ENCODE results near the gene OSBPL2. TPM values are rescaled to one million over a fixed set of nuclear protein-coding genes. Genes with fewer than 3 reads are reported as not detected.

Gene OSBPL2
- total RNA-seq, 2 experiments from 2014 or later, result 52.8 to 54.4 TPM

- no peak overlapping the region for H3K4me3 ChIP-seq (ENCODE audit: low read length)
- H3K36me3 ChIP-seq (ENCODE audit: insufficient read depth, low read length), result no peaks in the 10 kb centered on the region
- no peak overlapping the region for H3K4me3 Mint-ChIP-seq
- H3K27ac ChIP-seq (ENCODE audit: low read depth in 1 of 2, low read length in 2 of 2), result no peak overlapping the region
- DNase-seq, result no peak
- H3K9me3 Mint-ChIP-seq, result no peaks in the 10 kb centered on the region
- H3K4me1 ChIP-seq (ENCODE audit: insufficient read depth, low read length), result no peaks in the 10 kb centered on the region
- intact Hi-C loops (cut with DNase I, micrococcal nuclease), result no loop called here
- H3K4me1 Mint-ChIP-seq (ENCODE audit: low read depth), result no peaks in the 10 kb centered on the region
- peaks cover 0 to 15% of the 10 kb centered on the region in 2 experiments for H3K9me3 ChIP-seq (ENCODE audit: control insufficient read depth in 1 of 2, insufficient read depth in 1 of 2, low read length in 2 of 2)
- ChIA-PET CTCF (no interaction called here), POLR2A (no interaction called here)
- H3K27me3 ChIP-seq (ENCODE audit: control insufficient read depth in 1 of 2, insufficient read depth in 2 of 2, low read length in 2 of 2), result no peaks in the 10 kb centered on the region
- no peak for ATAC-seq (ENCODE audit: poor library complexity)
- TF ChIP-seq CTCF (IDR thresholded peaks at IDR 0.05), result no peak
- no peak overlapping the region for H3K27ac Mint-ChIP-seq
- no peaks in the 10 kb centered on the region for H3K27me3 Mint-ChIP-seq
- no peaks in the 10 kb centered on the region for H3K36me3 Mint-ChIP-seq (ENCODE audit: low read depth)
Observed at GRCh38 chr20:62314339-62314638, 76.0 kb downstream of the OSBPL2 start.

GRCh38 chr20:62314711-62315302 lies 76.5 kb downstream of the OSBPL2 start:
- intact Hi-C loops (cut with DNase I, micrococcal nuclease), result no loop called here
- Histone ChIP-seq H3K27ac (ENCODE audit: low read depth in 1 of 2, low read length in 2 of 2) (no peak overlapping the region), H3K9me3 (ENCODE audit: control insufficient read depth in 1 of 2, insufficient read depth in 1 of 2, low read length in 2 of 2) (peaks cover 0 to 15% of the 10 kb centered on the region in 2 experiments), H3K36me3 (ENCODE audit: insufficient read depth, low read length) (no peaks in the 10 kb centered on the region), H3K27me3 (ENCODE audit: control insufficient read depth in 1 of 2, insufficient read depth in 2 of 2, low read length in 2 of 2) (no peaks in the 10 kb centered on the region), H3K4me3 (ENCODE audit: low read length) (no peak overlapping the region), H3K4me1 (ENCODE audit: insufficient read depth, low read length) (no peaks in the 10 kb centered on the region)
- Mint-ChIP-seq H3K27ac (no peak overlapping the region), H3K36me3 (ENCODE audit: low read depth) (no peaks in the 10 kb centered on the region), H3K4me3 (no peak overlapping the region), H3K4me1 (ENCODE audit: low read depth) (no peaks in the 10 kb centered on the region), H3K27me3 (no peaks in the 10 kb centered on the region), H3K9me3 (no peaks in the 10 kb centered on the region)
- CTCF ChIA-PET, result no interaction called here
- no peak for DNase-seq
- POLR2A ChIA-PET, result no interaction called here
- no peak for TF ChIP-seq CTCF (IDR thresholded peaks at IDR 0.05)
- no peak for ATAC-seq (ENCODE audit: poor library complexity)

- ATAC-seq (ENCODE audit: poor library complexity) (no peak), DNase-seq (no peak)
- H3K9me3 Mint-ChIP-seq, result no peaks in the 10 kb centered on the region
- Histone ChIP-seq H3K4me1 (ENCODE audit: insufficient read depth, low read length) (no peaks in the 10 kb centered on the region), H3K27ac (ENCODE audit: low read depth in 1 of 2, low read length in 2 of 2) (no peak overlapping the region), H3K27me3 (ENCODE audit: control insufficient read depth in 1 of 2, insufficient read depth in 2 of 2, low read length in 2 of 2) (no peaks in the 10 kb centered on the region), H3K36me3 (ENCODE audit: insufficient read depth, low read length) (no peaks in the 10 kb centered on the region), H3K4me3 (ENCODE audit: low read length) (no peak overlapping the region), H3K9me3 (ENCODE audit: control insufficient read depth in 1 of 2, insufficient read depth in 1 of 2, low read length in 2 of 2) (peaks cover 0 to 15% of the 10 kb centered on the region in 2 experiments)
- no peak overlapping the region for H3K4me3 Mint-ChIP-seq
- intact Hi-C loops (cut with DNase I, micrococcal nuclease), result no loop called here
- no peak for TF ChIP-seq CTCF (IDR thresholded peaks at IDR 0.05)
- H3K4me1 Mint-ChIP-seq (ENCODE audit: low read depth), result no peaks in the 10 kb centered on the region
- CTCF ChIA-PET, result no interaction called here
- H3K27me3 Mint-ChIP-seq, result no peaks in the 10 kb centered on the region
- POLR2A ChIA-PET, result no interaction called here
- H3K27ac Mint-ChIP-seq, result no peak overlapping the region
- no peaks in the 10 kb centered on the region for H3K36me3 Mint-ChIP-seq (ENCODE audit: low read depth)
Observed at GRCh38 chr20:62315773-62316172, 77.5 kb downstream of the OSBPL2 start.
